OCI-LY1 (cell line): ENCODE results near the gene SMOC2.

ENCODE experiments used
- H2AFZ ChIP-seq: fragments of 200-600 bp; sonication (generic), shearing (Covaris generic); 2 replicates; pipeline ENCODE4 v1.6.0; 2014; ENCODE audit warnings: antibody characterized with exemption, mild to moderate bottlenecking, low read length
- H3F3A ChIP-seq: fragments of 200-600 bp; sonication (generic), shearing (Covaris generic); 2 replicates; pipeline ENCODE4 v1.6.0; 2014; ENCODE audit warnings: mild to moderate bottlenecking, antibody characterized with exemption, low read length, moderate library complexity; ENCODE audit not compliant: insufficient read depth
- H3K27ac ChIP-seq: fragments of 200-600 bp; sonication (generic); 2 replicates; pipeline ENCODE4 v1.5.1; 2014; ENCODE audit warnings: low read length, mixed run types, mild to moderate bottlenecking, low read depth; ENCODE audit not compliant: poor library complexity, severe bottlenecking
- H3K27me3 ChIP-seq: fragments of 200-600 bp; sonication (generic); 2 replicates; pipeline ENCODE4 v1.6.0; 2014; ENCODE audit warnings: antibody characterized with exemption, mild to moderate bottlenecking, low read length, moderate library complexity; ENCODE audit not compliant: insufficient read depth
- H3K36me3 ChIP-seq: fragments of 200-600 bp; sonication (generic); 2 replicates; pipeline ENCODE4 v1.6.1; 2014; ENCODE audit warnings: mild to moderate bottlenecking, antibody characterized with exemption, low read length, moderate library complexity, mixed read lengths; ENCODE audit not compliant: insufficient read depth
- H3K4me1 ChIP-seq: fragments of 200-600 bp; sonication (generic); 2 replicates; pipeline ENCODE4 v1.5.1; 2014; ENCODE audit warnings: mild to moderate bottlenecking, low read length, moderate library complexity; ENCODE audit not compliant: insufficient read depth, severe bottlenecking
- H3K4me2 ChIP-seq: fragments of 200-600 bp; sonication (generic), shearing (Covaris generic); 2 replicates; pipeline ENCODE4 v1.6.1; 2014; ENCODE audit warnings: low read length
- H3K4me3 ChIP-seq: fragments of 200-600 bp; sonication (generic); 2 replicates; pipeline ENCODE4 v1.5.1; 2014; ENCODE audit warnings: low read length, low read depth, mild to moderate bottlenecking, mixed read lengths; ENCODE audit not compliant: poor library complexity, severe bottlenecking
- H3K79me2 ChIP-seq: fragments of 200-600 bp; shearing (Covaris generic); 2 replicates; pipeline ENCODE4 v1.6.1; 2016; ENCODE audit warnings: mixed run types, low read length, mixed read lengths; ENCODE audit not compliant: insufficient read depth
- H3K9ac ChIP-seq: fragments of 200-600 bp; sonication (generic), shearing (Covaris generic); 2 replicates; pipeline ENCODE4 v1.6.1; 2014; ENCODE audit warnings: mild to moderate bottlenecking, low read length, mixed read lengths
- H3K9me2 ChIP-seq: fragments of 200-600 bp; sonication (generic), shearing (Covaris generic); 2 replicates; pipeline ENCODE4 v1.6.1; 2014; ENCODE audit warnings: low read depth, mild to moderate bottlenecking, low read length, mixed read lengths
- H3K9me3 ChIP-seq: fragments of 200-600 bp; shearing (Covaris generic); 2 replicates; pipeline ENCODE4 v1.6.1; 2014; ENCODE audit warnings: low read length, mixed read lengths
- H4K20me1 ChIP-seq: fragments of 200-600 bp; sonication (generic), shearing (Covaris generic); 2 replicates; pipeline ENCODE4 v1.6.0; 2016; ENCODE audit warnings: mild to moderate bottlenecking, low read length; ENCODE audit not compliant: insufficient read depth
- EZH2 ChIP-seq: fragments of 200-600 bp; sonication (generic), shearing (Covaris generic); IDR thresholded peaks from 2 replicates; pipeline ENCODE4 v1.8.0; 2017; ENCODE audit warnings: borderline replicate concordance, mixed run types, mild to moderate bottlenecking, antibody characterized with exemption, low read length, moderate library complexity, mixed read lengths
- TF ChIP-seq, protein P1 (sequence below): fragments of 200-600 bp; sonication (generic), shearing (Covaris generic); IDR thresholded peaks from 2 replicates; pipeline ENCODE4 v1.5.1; 2017; ENCODE audit warnings: mild to moderate bottlenecking, antibody characterized with exemption, low read length, moderate library complexity, mixed read lengths

The SMOC2 gene

DNA sequence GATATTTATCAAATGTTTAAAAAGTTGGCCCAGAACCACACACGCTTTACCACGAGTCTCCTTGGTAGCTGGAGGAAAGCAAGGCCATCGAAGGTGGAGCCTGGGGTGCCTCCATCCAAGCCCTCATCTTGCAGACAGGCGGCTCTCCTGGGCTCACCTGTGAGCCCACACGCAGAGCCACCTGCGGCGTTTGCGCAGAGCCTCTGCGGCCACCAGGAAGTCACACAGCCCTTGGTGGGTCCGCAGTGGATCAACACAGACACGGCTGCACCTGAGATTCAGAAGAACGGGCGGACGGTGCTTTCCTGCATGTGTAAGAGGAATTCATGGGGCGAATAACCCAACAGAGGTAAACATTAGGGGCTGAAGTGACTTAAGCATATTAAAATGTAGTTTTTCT, 24.5 kb upstream of the SMOC2 start:
- no peaks in the 10 kb centered on the region for H3K4me1 ChIP-seq
- H2AFZ ChIP-seq, result no peak overlapping the region
- TF ChIP-seq, protein P1, sequence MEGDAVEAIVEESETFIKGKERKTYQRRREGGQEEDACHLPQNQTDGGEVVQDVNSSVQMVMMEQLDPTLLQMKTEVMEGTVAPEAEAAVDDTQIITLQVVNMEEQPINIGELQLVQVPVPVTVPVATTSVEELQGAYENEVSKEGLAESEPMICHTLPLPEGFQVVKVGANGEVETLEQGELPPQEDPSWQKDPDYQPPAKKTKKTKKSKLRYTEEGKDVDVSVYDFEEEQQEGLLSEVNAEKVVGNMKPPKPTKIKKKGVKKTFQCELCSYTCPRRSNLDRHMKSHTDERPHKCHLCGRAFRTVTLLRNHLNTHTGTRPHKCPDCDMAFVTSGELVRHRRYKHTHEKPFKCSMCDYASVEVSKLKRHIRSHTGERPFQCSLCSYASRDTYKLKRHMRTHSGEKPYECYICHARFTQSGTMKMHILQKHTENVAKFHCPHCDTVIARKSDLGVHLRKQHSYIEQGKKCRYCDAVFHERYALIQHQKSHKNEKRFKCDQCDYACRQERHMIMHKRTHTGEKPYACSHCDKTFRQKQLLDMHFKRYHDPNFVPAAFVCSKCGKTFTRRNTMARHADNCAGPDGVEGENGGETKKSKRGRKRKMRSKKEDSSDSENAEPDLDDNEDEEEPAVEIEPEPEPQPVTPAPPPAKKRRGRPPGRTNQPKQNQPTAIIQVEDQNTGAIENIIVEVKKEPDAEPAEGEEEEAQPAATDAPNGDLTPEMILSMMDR, result no peak
- TF ChIP-seq EZH2, result no peak
- H3K36me3 ChIP-seq, result no peaks in the 10 kb centered on the region
- no peaks in the 10 kb centered on the region for H3K9me2 ChIP-seq
- peaks cover 3% of the 10 kb centered on the region; the same call in 1 of the 2 replicates for H3K27me3 ChIP-seq
- H3K79me2 ChIP-seq, result no peaks in the 10 kb centered on the region
- no peaks in the 10 kb centered on the region for H3K9me3 ChIP-seq
- no peak overlapping the region for H3K4me3 ChIP-seq
- no peak overlapping the region for H3K4me2 ChIP-seq
- no peaks in the 10 kb centered on the region for H4K20me1 ChIP-seq
- no peak overlapping the region for H3K27ac ChIP-seq
- no peak overlapping the region for H3K9ac ChIP-seq
- no peaks in the 10 kb centered on the region for H3F3A ChIP-seq

DNA sequence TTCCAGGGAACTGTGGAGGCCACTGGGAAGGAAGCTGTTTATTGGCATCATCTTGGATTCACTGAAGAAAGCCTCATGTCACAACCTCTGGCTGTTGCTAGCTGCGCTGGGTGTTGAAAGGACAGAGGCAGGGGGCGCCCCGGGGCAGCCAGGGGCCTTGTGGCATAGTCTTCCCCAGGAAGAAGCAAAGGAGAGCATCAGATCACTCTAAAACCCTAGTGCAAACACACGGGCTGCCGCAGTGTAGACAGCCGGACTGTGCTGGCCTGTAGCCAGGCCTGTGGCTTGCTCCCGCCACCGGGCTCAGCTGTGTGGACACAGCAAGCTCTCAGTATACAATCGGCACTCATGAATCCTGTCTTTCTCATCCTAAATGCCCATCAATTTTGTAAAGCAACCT, 23.8 kb upstream of the SMOC2 start:
- Histone ChIP-seq H3K79me2 (no peaks in the 10 kb centered on the region), H2AFZ (no peak overlapping the region), H3K9me3 (no peaks in the 10 kb centered on the region), H3F3A (no peaks in the 10 kb centered on the region), H3K4me1 (no peaks in the 10 kb centered on the region), H3K9me2 (no peaks in the 10 kb centered on the region), H3K36me3 (no peaks in the 10 kb centered on the region), H3K4me2 (no peak overlapping the region), H3K27me3 (peaks cover 3% of the 10 kb centered on the region; the same call in 1 of the 2 replicates), H3K4me3 (no peak overlapping the region), H3K9ac (no peak overlapping the region), H3K27ac (no peak overlapping the region), H4K20me1 (no peaks in the 10 kb centered on the region)
- TF ChIP-seq, protein P1, result no peak
- no peak for TF ChIP-seq EZH2

DNA sequence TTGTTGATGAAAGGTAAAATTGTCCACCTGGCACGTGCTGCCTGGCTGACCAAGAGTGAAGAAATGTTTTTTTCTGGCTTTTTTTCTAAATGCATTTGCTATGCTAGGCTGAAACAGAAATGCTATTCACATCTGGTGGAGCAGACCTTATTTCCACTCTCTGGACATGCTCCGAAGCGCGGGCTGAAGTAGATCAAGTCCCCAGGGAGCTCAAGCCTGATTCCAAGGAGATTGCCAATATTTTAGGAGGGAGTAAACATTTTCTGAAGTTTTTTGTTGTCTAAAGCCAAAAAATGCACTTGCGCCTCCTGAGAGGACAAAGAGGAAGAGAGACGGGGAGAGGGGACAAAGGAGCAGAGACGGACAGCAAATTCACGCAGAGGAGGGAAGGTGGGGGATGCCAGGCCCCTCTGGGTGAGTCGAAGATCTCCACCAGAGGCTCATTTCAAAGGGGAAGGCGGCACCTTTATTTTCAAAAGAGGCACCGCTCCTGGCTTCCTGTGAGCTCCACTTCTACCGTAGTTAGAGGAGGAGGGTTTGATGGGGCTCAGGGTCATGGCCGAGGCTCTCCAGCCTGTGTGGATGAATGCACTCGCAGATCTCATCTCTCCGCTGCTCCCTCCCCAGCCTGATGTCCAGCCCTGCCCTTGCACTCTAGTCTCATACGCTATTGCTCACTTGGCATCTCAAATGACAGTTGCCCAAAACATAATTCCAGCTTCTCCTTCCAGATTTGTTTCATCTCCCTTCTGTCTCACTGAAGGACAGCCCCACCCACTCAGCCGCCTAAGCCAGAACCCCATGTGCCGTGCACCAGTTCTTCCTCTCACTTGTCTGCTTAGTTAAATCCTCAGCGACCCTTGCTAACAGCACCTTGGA, 23.1 kb upstream of the SMOC2 start:
- no peak overlapping the region for H3K27ac ChIP-seq
- no peak overlapping the region for H2AFZ ChIP-seq
- H3K36me3 ChIP-seq, result no peaks in the 10 kb centered on the region
- H3K4me1 ChIP-seq, result no peaks in the 10 kb centered on the region
- TF ChIP-seq, protein P1, result no peak
- TF ChIP-seq EZH2, result no peak
- H3K9me2 ChIP-seq, result no peaks in the 10 kb centered on the region
- H3K4me3 ChIP-seq, result no peak overlapping the region
- no peak overlapping the region for H3K4me2 ChIP-seq
- no peaks in the 10 kb centered on the region for H3K9me3 ChIP-seq
- no peaks in the 10 kb centered on the region for H4K20me1 ChIP-seq
- H3K79me2 ChIP-seq, result no peaks in the 10 kb centered on the region
- peaks cover 3% of the 10 kb centered on the region; the same call in 1 of the 2 replicates for H3K27me3 ChIP-seq
- no peak overlapping the region for H3K9ac ChIP-seq
- H3F3A ChIP-seq, result no peaks in the 10 kb centered on the region
